Neural progenitor cell (in vitro differentiated cells): Measurements from ENCODE around the gene SIN3B.

Experiments used
- EZH2phosphoT487 ChIP-seq: fragments of 200-600 bp; sonication (generic); IDR thresholded peaks from 2 replicates; pipeline ENCODE4 v1.6.1; 2017; ENCODE audit warnings: antibody characterized with exemption
- TF ChIP-seq, protein P1 (sequence below): fragments of 200-600 bp; sonication (generic); IDR thresholded peaks from 2 replicates; pipeline ENCODE4 v1.5.1; 2017; ENCODE audit warnings: antibody characterized with exemption, mild to moderate bottlenecking

DNA sequence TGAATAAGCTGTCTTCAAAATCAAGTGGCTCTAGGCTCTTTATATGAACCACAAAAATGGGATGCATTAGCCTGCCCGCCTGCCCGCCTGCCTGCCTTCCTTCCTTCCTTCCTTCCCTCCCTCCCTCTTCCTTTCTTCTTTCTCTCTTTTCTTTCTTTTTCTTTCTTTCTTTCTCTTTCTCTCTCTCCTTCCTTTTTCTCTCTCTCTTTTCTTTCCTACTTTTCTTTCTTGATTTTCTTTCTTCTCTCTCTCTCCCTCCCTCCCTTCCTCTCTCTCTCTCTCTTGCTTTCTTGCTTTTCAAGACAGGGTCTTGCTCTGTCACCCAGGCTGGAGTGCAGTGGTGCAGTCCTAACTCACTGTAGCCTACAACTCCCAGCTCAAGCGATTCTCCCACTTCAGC is 86.5 kb downstream of the SIN3B start:
- TF ChIP-seq, protein P1, sequence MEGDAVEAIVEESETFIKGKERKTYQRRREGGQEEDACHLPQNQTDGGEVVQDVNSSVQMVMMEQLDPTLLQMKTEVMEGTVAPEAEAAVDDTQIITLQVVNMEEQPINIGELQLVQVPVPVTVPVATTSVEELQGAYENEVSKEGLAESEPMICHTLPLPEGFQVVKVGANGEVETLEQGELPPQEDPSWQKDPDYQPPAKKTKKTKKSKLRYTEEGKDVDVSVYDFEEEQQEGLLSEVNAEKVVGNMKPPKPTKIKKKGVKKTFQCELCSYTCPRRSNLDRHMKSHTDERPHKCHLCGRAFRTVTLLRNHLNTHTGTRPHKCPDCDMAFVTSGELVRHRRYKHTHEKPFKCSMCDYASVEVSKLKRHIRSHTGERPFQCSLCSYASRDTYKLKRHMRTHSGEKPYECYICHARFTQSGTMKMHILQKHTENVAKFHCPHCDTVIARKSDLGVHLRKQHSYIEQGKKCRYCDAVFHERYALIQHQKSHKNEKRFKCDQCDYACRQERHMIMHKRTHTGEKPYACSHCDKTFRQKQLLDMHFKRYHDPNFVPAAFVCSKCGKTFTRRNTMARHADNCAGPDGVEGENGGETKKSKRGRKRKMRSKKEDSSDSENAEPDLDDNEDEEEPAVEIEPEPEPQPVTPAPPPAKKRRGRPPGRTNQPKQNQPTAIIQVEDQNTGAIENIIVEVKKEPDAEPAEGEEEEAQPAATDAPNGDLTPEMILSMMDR: no peak
- TF ChIP-seq EZH2phosphoT487: no peak
